HG02642 (cell line): ENCODE data around the gene TBC1D22B.
"Not testable (repeated sequence)": the region's sequence is repeated elsewhere in the genome, so short reads cannot be mapped to it uniquely, and the experiment has no call there.

Experiments
- ATAC-seq: cut with Tn5 transposase; IDR thresholded peaks from one replicate; pipeline ENCODE4 v1.9.1; 2021; ENCODE audit warnings: mild to moderate bottlenecking; ENCODE audit not compliant: unreplicated experiment, poor library complexity

Gene TBC1D22B

GRCh38 chr6:37297637-37298036 is 40.1 kb downstream of the TBC1D22B start:
- not testable (repeated sequence) for ATAC-seq

GRCh38 chr6:37298958-37299357 is 41.4 kb downstream of the TBC1D22B start:
- ATAC-seq: no peak

- no peak for ATAC-seq
Measured at GRCh38 chr6:37299990-37300389, 42.4 kb downstream of the TBC1D22B start.

GRCh38 chr6:37302086-37302686 is 44.6 kb downstream of the TBC1D22B start:
- no peak for ATAC-seq

GRCh38 chr6:37303091-37303660 is 45.6 kb downstream of the TBC1D22B start:
- no peak for ATAC-seq

- ATAC-seq: no peak
Measured at GRCh38 chr6:37303891-37304503, 46.4 kb downstream of the TBC1D22B start.

GRCh38 chr6:37304766-37305165 is 47.2 kb downstream of the TBC1D22B start:
- ATAC-seq: no peak

GRCh38 chr6:37305841-37306425 is 48.4 kb downstream of the TBC1D22B start:
- no peak for ATAC-seq

GRCh38 chr6:37306624-37307222 is 49.2 kb downstream of the TBC1D22B start:
- no peak for ATAC-seq

- ATAC-seq: not testable (repeated sequence)
Measured at GRCh38 chr6:37307484-37307883, 49.9 kb downstream of the TBC1D22B start.

GRCh38 chr6:37308069-37308815 is 50.7 kb downstream of the TBC1D22B start:
- ATAC-seq: no peak

- no peak for ATAC-seq
Measured at GRCh38 chr6:37309046-37309445, 51.5 kb downstream of the TBC1D22B start.

- no peak for ATAC-seq
Measured at GRCh38 chr6:37309692-37310091, 52.1 kb downstream of the TBC1D22B start.

GRCh38 chr6:37310966-37311365 is 53.4 kb downstream of the TBC1D22B start:
- no peak for ATAC-seq

GRCh38 chr6:37311741-37312473 is 54.3 kb downstream of the TBC1D22B start:
- no peak for ATAC-seq

- ATAC-seq: no peak
Measured at GRCh38 chr6:37313723-37314486, 56.3 kb downstream of the TBC1D22B start.

- ATAC-seq: no peak
Measured at GRCh38 chr6:37314487-37315156, 57.0 kb downstream of the TBC1D22B start.

GRCh38 chr6:37315157-37315515 is 57.6 kb downstream of the TBC1D22B start:
- no peak for ATAC-seq

GRCh38 chr6:37316071-37316470 is 58.5 kb downstream of the TBC1D22B start:
- ATAC-seq: no peak
